ENCODE data around the gene ARHGAP27.
"Not testable (repeated sequence)": the region's sequence is repeated elsewhere in the genome, so short reads cannot be mapped to it uniquely, and the experiment has no call there.

ARHGAP27 gene

DNA sequence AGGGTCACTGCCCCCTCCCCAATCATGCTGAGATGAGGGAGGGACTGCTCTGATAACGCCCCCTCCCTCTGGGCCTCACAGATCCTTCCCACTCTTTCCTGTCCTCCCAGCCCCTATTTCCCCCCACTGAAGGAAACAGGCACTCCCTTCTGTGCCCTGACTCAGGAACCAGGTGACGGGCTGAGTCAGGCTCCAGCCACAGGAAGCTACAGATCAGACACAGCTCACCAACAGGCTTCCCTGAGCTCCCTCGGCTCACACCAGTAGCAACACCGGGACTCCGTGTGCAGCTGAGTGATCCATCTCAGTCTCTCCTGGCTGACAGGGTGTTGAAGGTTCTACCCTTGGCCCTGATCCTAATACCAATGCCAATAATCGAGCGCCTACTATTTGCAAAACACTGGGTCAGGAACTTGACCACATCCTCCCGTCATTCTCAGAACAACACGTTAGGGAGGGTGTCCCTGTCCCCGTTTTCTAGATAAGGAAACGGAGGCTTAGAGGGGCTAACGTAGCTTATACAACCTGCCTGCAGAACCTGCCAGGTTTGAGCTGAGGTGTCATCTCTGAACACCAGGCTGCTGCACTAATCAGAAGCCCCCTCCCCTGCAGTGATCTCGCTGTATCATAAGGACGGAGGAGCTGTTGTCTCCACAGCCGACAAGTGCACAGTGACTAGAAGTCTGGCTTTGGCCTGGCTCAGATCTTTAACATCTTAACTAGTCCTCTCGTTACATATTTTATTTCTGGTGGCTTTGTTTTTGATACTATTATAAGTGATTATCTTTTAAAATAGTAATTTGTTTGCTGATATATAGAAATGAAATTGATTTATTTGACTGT is 13.5 kb upstream of the ARHGAP27 start:
- peak; percentile 24 for DNase-seq

GRCh38 chr17:45444856-45445820 is 12.5 kb upstream of the ARHGAP27 start:
- DNase-seq = not testable (repeated sequence)

GRCh38 chr17:45444301-45444700 is 11.6 kb upstream of the ARHGAP27 start:
- DNase-seq = not testable (repeated sequence)

DNA sequence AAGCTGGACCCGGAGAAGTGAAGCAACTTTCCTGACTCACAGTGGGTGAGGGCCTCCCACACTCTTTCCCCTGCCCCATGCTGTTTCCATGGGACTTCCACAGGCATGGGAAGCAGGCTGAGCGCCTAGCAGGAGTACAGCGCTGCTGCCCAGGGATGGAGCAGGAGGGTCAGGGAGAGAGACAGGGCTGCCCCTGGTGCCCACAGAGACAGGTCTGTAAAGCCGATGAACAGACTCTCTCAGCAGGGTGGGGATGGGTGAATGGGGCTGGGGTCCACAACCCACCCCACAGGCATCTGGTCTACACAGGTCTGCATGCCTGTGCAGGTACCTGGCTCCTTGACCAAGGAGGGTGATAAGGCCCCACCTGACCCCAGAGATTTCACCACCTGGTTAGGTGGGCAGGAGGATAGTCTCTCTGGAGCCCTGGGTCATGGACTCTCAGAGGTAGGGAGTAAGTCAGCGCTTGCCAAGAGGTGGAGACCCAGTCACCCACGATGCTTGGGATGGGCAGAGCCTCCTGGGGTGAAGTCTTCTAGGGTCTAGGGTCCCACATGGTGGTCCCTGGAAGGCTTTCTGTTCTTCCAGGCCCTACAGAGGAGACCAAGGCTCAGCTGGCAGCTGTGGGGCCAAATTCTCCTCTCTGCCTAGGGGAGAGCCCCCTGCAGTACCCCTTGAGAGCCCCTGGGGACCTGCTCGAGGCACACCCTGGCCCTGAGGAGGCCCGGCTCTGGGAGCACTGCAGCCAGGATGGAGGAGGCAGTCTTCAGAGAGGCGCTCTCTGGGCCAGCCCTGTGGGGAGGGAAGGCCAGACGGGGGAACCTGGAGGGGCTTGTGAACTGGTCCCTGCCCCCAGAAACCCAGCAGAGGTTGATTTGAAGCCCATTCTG is 10.9 kb upstream of the ARHGAP27 start:
- not testable (repeated sequence) for DNase-seq

DNA sequence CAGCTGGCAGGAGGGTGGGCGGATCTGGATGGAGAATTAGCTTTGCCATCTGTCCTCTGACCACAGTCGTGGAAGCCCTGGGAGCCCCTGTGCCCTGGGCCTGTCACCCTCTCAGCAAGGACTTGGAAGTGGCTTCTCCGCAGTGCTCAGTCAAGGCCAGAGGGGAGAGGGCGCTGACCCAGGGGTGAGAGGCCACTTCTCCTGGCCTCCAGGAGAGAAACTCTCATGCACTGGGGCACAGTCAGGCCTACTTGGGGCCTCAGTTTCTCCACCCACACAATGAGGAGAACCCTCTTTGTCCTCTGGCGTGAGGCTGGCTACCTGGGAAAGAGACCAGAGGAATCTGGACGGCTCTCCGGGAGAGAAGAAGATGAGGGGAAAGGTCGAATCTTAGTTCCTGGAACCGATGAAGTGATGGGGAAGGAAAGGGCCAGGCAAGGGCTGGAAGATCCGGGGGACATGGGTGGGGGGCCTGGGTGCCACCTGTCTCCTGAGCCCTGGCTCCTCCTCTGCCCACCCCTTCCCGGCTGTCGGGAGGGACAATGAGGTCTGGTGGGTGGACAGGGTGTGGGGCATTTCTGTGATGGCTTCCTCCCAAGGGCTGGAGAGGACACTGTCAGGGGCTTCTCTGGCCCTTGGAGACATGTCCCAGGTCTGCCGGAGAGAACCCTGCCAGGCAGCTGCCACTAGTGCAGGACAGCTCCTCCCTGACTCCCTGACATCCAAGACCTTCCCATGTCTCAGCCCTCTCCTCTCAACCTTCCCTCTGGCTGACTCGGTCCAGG is 9.0 kb upstream of the ARHGAP27 start:
- no peak for DNase-seq

- DNase-seq = not testable (repeated sequence)
Measured at GRCh38 chr17:45440839-45441515, 8.3 kb upstream of the ARHGAP27 start.

DNA sequence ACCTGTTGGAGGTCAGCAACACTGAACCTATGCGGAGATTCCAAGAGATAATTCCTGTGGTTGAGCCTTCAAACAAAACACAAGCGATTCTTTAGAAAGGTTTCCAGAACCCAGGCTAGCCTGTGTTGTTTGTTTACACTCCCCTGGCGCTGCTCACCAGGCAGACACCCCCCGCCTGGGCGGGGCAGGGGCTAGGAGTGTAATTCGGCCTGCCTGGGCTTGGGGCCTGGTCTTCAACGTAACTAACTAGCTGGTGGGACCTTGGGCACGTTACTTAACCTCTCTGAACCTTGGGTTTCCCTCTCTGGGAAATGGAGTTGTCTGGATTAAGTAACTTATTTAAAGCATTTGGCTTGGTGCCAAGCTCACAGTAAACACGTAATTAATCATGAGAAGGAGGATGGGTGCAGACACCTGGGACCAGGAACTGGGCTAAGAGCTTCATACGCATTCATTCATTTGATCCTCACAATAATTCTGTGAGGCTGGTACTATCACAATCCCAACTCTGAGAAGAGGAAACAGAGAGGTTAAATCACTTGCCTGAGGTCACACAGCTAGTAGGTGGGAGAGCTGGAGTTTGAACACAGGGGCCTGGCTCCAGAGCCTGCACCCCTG is 7.6 kb upstream of the ARHGAP27 start:
- DNase-seq = no peak

- DNase-seq = no peak
Measured at GRCh38 chr17:45438931-45439610, 6.4 kb upstream of the ARHGAP27 start.

GRCh38 chr17:45437465-45438283 is 5.0 kb upstream of the ARHGAP27 start:
- DNase-seq = no peak

GRCh38 chr17:45436625-45437464 is 4.2 kb upstream of the ARHGAP27 start:
- no peak for DNase-seq

GRCh38 chr17:45436161-45436560 is 3.5 kb upstream of the ARHGAP27 start:
- DNase-seq = no peak

DNA sequence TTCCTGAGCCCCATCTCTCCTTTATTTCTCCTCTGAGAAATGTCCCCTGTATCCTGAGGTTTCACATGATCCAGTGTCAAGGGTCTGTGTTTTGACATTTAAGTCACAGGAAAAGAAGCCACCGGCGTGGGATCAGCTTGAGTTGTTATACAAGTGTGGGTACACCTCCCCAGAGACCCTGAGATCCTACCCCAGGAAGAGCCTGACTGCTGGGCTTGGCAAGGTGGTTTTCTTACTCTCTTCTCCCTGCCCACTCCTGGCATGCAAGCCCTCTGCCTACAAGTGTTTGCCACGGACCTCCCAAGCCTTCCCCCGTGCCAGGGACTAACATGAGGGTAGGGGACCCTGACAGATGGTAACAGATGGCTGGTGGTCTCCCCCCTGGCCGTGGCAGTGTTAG is 2.8 kb upstream of the ARHGAP27 start:
- no peak for DNase-seq

GRCh38 chr17:45433159-45433535 is 477 bp upstream of the ARHGAP27 start:
- DNase-seq = no peak

DNA sequence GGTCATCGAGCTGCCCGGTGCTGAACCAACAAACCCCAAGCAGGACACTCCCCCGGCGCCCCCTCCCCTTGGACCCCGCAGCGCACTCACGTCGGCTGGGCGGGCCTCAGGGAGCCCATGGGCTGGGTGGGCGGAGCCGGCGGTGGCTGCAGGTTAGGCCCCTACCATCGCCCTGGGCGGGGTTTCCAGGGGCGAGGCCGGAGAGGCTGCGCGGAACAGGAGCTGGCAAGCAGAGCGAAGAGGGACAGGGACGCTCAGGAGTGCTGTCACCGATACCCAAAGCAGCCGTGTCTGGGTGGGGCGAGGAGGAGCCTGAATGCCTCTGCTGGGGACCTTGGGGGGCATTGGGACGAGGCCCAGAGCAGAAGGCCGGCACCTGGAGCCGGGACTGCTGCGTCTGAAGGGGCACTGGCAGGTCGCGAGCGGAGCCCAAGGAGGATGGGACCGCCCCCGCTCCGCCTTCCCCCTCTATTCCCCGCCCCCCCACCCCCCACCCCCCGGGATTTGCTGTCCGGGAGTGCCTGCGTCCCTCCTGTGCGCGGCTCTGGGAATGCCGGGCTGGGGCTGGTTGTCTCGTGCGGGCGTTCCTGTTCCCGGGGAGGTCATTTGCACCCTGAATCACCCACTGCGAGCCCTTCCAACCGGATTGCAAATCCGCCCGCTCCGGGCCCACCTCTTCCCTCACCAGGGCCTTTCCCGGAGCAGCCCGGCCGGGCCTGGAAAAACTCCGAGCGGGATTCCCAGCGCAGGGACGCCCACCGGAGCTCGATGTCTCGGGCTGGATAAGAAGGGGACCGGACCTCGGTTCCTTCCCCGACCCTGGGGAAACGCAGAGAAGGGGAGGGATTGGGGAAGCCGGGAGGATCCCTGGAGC is 902 bp downstream of the ARHGAP27 start:
- peak; percentile 79 for DNase-seq

DNA sequence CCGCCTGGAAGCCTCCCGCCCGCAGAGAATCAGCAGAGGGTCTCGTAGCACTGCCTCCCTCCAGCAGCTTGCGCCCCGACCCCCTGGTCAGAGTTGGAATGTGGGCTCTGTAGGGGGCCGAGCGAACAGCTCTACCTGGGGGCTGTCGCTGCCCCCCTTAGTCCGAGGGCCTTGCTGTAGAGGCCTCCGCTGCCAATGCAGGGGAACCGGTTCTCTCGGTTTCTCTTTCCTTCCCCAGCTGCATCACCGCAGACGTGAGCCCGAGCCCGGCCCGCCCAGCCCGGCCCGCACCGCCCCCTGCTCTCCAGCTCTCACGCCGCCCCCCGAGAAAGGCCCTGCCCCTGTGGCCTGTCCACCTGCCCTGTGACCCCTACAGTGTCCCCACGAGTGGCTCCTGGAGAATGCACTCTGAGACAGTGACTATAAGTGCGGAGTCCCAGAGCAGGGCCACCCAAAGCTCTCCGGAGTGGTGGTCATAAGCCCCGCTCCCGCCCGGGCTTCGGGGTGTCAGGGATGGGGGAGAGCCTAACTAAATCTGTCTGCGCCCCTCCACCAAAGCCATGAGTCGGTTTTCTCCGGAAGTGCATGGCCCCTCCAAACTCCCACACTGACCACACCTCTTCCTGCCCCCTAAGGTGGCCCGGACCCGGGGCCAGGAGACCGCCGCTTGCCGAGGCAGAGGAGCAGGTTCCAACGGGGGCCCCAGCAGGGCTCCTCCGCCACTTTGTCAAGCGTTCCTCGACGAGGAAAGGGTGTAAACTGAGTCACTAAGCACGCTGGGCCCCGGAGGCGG is 1.7 kb downstream of the ARHGAP27 start:
- no peak for DNase-seq

DNA sequence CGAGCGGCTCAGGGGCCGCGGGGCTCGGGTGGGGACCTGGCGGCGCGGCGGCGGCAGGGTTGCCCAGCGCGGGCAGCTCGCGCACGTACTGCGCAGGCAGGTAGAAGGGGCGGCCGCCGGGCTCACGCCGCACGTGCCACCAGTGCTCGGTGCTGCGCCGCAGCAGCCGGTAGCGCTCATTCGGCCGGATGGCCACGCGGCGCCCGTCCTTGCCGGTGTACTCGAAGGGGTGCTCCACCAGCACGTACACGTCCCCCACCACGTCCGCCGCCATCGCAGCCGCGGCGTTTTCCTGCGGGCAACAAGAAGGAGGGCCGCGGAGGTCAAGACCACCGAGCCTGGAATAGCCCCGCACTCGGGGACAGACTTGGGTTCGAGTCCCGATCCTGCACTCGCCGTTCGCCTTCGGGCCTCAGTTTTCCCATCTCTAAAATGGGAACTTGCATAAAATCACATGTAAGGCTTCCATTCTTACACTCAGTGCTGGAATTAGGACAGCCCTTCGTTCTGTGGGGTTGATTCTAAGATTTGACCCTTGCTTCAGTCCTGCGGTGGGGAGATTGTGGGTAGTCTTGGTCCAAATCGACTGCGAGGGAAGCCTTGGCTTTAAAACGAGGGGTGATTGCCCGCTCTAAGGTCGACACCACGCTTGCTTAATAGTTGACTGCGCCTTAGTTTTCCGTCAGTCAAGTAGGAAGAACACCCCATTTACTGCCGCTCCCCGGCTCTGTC is 2.5 kb downstream of the ARHGAP27 start:
- no peak for DNase-seq

Data from CD4-positive, alpha-beta T cell treated with Interleukin-10 for 1 hour (primary cell).